GM13976 (cell line): Measurements from ENCODE around the gene CHN2.

Experiments used
- DNase-seq: peaks from one replicate; pipeline ENCODE4 v3.0.0; 2012; ENCODE audit warnings: low spot score
- in situ Hi-C: fragments of 300-500 bp; cut with MboI; formaldehyde crosslinking; loops from one replicate; pipeline ENCODE4 v1.12.0; 2022; ENCODE audit warnings: low sequenced_read_pairs, mixed read lengths, inconsistent platforms; ENCODE audit not compliant: unreplicated experiment
- TF ChIP-seq, protein P1 (sequence below): IDR thresholded peaks from 2 replicates; pipeline ENCODE4 v1.5.1; 2012; ENCODE audit warnings: borderline replicate concordance, mild to moderate bottlenecking; ENCODE audit not compliant: insufficient read depth; ENCODE audit errors: extremely low read depth, missing control alignments, control extremely low read depth

The CHN2 gene

DNA sequence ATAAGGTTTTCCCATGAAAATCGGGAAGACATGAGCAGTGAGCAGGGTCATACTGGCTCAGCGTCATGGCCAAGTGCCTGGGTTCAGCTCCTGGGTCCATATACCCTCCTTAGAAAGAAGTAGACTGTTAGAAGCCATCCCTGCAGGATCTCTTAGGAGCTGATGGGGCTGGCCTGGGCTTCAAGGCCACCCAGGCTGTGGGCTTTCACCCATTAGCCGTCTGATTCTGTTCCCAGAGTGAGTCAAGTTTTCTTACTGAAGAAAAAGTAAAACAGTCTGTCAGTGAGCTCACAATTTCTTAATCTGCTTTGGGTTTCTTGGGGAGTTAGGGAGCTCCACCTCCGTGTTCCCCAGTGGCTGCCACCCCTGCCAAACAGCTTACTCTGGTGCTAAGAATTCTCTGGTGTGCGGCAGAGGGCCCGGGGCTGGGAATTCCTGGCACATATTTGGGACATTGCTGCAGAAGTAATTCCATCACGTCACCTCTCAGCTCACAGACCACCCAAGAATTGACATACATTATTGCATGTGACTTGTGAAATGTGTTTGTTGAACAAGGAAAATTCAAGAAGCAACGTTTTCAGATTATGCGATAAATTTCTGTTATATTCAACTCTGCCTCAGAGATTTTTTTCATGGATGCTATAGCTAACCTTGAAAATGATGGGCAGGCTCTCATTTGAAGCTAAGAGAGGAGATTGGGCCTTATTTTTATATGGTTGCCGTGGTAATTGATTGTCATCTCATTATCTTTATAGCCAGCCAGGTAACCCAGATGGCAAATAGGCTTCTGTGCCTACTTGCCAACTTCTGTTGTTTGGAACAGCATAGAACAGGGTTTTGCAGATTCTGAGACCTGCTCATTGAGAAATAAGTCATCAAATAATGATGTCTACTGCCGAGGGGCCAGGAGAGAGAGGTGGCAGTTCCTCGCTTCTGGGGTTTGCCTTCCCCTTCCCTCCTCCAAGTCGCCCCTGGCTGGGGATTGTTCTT is 166.4 kb downstream of the CHN2 start:
- in situ Hi-C loops: no loop called here
- TF ChIP-seq, protein P1, sequence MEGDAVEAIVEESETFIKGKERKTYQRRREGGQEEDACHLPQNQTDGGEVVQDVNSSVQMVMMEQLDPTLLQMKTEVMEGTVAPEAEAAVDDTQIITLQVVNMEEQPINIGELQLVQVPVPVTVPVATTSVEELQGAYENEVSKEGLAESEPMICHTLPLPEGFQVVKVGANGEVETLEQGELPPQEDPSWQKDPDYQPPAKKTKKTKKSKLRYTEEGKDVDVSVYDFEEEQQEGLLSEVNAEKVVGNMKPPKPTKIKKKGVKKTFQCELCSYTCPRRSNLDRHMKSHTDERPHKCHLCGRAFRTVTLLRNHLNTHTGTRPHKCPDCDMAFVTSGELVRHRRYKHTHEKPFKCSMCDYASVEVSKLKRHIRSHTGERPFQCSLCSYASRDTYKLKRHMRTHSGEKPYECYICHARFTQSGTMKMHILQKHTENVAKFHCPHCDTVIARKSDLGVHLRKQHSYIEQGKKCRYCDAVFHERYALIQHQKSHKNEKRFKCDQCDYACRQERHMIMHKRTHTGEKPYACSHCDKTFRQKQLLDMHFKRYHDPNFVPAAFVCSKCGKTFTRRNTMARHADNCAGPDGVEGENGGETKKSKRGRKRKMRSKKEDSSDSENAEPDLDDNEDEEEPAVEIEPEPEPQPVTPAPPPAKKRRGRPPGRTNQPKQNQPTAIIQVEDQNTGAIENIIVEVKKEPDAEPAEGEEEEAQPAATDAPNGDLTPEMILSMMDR: no peak
- no peak for DNase-seq

DNA sequence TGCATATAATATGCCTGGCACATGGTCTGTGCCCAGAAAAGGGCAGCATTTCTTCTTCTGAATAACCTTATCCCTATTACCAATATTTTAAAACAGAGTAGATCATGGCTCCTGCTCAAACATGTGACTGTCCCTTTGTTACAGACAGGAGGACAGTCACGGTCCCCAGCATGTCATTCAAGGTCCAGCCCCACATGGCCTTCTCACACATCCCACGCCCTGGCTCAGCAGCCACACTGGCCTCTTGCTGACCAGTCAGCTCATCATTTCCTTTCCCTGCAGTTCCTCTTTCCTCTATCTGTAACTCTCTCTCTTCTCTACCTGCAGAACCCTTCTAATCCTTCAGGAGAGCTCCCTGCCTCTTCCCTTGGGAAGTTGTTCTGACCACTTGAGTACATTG is 167.8 kb downstream of the CHN2 start:
- in situ Hi-C loops: no loop called here
- TF ChIP-seq, protein P1: no peak

DNA sequence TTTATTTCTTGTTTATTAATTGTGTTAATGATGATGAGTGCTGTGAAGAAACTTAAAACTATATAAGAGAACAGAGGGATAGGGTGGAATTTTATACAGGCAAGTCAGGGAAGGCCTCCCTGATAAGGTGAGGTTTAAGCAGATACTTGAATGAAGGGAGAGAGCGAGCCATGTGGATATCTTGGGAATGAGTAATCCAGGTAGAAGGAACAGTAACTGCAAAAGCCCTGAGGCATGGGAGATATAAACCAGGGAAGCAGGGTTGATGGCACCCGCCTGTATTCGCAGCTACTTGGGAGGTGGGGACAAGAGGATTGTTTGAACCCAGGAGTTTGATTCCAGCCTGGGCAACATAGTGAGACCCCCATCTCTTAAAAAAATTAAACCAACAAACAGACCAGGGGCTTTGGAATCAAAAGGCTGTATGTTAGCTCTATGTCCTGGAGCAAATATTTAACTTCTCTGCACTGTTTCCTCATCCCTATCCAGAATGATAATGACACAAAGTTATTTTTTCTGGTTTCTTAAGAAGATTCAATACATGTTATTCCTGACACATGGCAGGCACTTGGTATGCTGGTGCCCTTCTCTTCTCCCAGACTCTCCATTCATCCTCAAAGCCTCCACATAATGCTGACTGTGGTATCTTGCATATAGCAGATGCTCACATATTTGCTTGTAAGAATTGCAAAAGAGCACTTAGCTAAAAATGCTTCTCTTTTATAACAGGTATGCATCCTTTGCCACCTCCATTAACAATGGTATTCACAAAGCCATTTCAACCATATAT is 169.3 kb downstream of the CHN2 start:
- TF ChIP-seq, protein P1: no peak
- in situ Hi-C loops: no loop called here

More for the DNA sequence above, 167.8 kb downstream of the CHN2 start:
- DNase-seq: no peak

DNA sequence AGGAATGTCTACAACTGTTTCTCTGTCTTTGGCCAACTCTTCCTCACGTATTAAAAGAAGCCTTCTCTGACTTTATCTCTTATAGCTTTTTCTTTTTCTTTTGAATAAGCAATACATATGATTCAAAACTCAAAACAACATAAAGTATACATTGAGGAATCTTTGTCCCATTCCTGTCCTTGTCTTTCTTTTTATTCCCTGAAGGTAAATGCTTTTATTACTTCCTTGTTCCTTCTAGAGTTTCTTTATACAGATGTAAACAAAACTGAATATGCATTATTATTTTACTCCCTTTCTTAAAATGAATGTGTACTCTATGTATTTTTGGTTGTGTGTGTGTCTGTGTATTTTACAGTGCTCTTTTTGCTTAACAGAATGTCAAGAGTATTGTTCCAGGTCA is 170.1 kb downstream of the CHN2 start:
- TF ChIP-seq, protein P1: no peak
- DNase-seq: no peak
- in situ Hi-C loops: no loop called here

More for the DNA sequence above, 169.3 kb downstream of the CHN2 start:
- no peak for DNase-seq

DNA sequence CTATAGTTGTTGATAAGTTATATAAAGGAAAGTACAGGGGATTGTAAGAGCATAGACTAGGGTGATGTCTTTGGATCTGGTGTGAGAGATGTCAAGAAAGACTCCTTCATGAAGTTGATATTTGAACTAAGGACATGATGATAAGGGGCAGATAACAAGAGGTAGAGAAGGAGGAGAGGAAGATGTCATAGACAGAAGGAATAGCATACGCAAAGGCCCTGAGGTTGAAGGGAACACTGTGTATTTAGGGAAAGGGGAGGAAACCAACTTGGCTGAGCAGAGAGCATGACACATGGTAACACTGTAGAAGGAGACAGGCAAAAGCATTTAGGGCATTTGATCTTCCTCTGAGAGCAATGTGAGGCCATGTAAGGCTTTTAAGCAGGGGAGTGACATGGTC is 170.8 kb downstream of the CHN2 start:
- DNase-seq: no peak
- in situ Hi-C loops: no loop called here
- TF ChIP-seq, protein P1: no peak

DNA sequence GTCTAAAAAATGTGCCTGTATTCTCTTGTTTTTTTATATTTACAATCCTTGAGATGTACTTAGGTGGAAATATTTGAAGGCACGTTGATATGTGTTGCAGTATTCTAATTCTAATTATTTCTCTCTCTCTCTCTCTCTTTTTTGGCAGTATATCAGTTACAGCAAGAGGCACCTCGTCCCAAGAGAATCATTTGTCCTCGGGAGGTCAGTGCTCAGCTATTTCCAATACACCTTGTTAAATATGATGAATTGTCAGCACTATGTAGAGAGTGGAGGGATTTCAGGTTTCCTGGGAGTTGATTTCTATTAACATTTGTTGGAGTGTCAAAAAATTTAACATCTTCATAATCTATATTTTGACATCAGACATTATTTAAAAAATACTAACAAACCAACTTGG is 173.2 kb downstream of the CHN2 start:
- TF ChIP-seq, protein P1: no peak
- in situ Hi-C loops: no loop called here
- DNase-seq: no peak
